ENCODE measurements around the gene LCT. TPM values are rescaled to one million over a fixed set of nuclear protein-coding genes. Genes with fewer than 3 reads are reported as not detected.

LCT gene
- total RNA-seq, 1 experiment from 2014 or later: 0.04 TPM

DNA sequence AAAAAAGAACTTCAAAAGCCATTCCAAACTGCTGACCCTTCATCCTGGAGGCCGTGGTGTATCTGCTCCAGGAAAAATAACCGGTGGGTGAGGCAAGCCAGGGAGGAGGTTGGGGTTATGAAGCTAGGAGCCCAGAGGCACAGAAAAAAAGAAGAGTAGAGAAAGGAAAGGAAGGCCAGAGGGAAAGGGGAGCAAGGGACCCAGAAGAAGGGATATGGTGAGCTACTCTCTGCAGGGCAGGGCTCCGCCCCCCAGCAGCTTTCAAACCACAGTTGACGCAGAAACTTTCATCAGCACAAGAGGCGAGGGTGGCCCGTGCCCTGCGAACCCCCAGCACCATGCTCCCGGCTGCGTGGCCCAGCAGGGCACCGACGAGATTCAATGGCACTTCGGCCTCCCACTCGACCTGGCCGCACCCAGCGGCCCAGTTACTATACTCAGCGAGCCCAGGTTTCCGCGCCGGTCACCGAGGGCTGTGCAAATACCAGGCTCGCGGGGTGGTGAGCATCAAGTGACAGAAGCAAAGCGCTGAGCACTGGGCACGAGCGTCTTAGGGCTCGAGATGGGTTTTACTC, 38.6 kb upstream of the LCT start:
- Mint-ChIP-seq H3K36me3 (ENCODE audit: insufficient read depth in 1 of 3, low read depth in 3 of 3) (peaks cover 23 to 40% (median 39%) of the 10 kb centered on the region in 3 experiments), H3K27me3 (ENCODE audit: low read depth) (no peaks in the 10 kb centered on the region), H3K9me3 (no peaks in the 10 kb centered on the region), H3K4me3 (peak overlapping the region; percentile 85 to 90), H3K27ac (peak overlapping the region; percentile 58 to 96 (median 92); a peak in 5 of 7 replicates), H3K4me1 (peaks cover 23 to 30% of the 10 kb centered on the region in 2 experiments)
- peak; percentile 46 for DNase-seq
- Histone ChIP-seq H3K27ac (ENCODE audit: insufficient read length, low read depth, low read length) (no peak overlapping the region), H2BK12ac (ENCODE audit: insufficient read length, low read depth, low read length) (no peak overlapping the region), H3K79me1 (ENCODE audit: insufficient read depth, low read depth, low read length, poor library complexity, severe bottlenecking) (peaks cover 7% of the 10 kb centered on the region), H3K79me2 (ENCODE audit: insufficient read depth, low read length) (peaks cover 16% of the 10 kb centered on the region; the same call in 1 of the 2 replicates), H3K23me2 (ENCODE audit: insufficient read length, low read depth, low read length, poor library complexity, severe bottlenecking) (peaks cover 10% of the 10 kb centered on the region), H3K9me3 (ENCODE audit: control insufficient read depth, low read depth, low read length) (no peaks in the 10 kb centered on the region), H2BK15ac (ENCODE audit: low read depth, low read length) (no peak overlapping the region), H3T11ph (ENCODE audit: low read length) (no peak overlapping the region), H2BK20ac (ENCODE audit: low read depth, low read length, poor library complexity, severe bottlenecking) (no peak overlapping the region), H2AK5ac (ENCODE audit: insufficient read length, low read length) (no peak overlapping the region), H4K91ac (ENCODE audit: insufficient read length, low read depth, low read length) (no peak overlapping the region), H2BK120ac (ENCODE audit: low read depth, low read length, poor library complexity, severe bottlenecking) (no peak overlapping the region), H3K4me2 (ENCODE audit: insufficient read depth, insufficient read length, low read length) (peak overlapping the region; percentile 55), H4K20me1 (ENCODE audit: control insufficient read depth, insufficient read depth, insufficient read length) (no peaks in the 10 kb centered on the region), H4K5ac (ENCODE audit: insufficient read length, low read depth, low read length) (no peak overlapping the region), H3K4me1 (ENCODE audit: insufficient read depth, low read length) (no peaks in the 10 kb centered on the region), H2AFZ (ENCODE audit: low read length) (no peak overlapping the region), H3K56ac (ENCODE audit: insufficient read length, low read depth, low read length) (no peak overlapping the region), H3K23ac (ENCODE audit: insufficient read length, low read depth, low read length) (no peak overlapping the region), H2BK5ac (ENCODE audit: insufficient read length, low read length) (no peak overlapping the region), H3K9ac (ENCODE audit: extremely low read depth, insufficient read length, low read length) (peak overlapping the region; percentile 92), H3K14ac (ENCODE audit: insufficient read depth, low read length) (peak overlapping the region; percentile 94), H3K4ac (ENCODE audit: low read depth, low read length) (peak overlapping the region; percentile 2), H3K18ac (ENCODE audit: insufficient read length, low read depth, low read length) (peak overlapping the region; percentile 73), H4K8ac (replicated peaks; ENCODE audit: insufficient read length, low read depth, low read length) (no peak overlapping the region), H3K27me3 (ENCODE audit: insufficient read depth, low read length) (no peaks in the 10 kb centered on the region)
- WGBS (ENCODE audit: extremely low coverage, insufficient read length, low lambda C conversion rate): no CpG with 5 or more reads among the region's 26 CpGs
- TF ChIP-seq, protein P1, sequence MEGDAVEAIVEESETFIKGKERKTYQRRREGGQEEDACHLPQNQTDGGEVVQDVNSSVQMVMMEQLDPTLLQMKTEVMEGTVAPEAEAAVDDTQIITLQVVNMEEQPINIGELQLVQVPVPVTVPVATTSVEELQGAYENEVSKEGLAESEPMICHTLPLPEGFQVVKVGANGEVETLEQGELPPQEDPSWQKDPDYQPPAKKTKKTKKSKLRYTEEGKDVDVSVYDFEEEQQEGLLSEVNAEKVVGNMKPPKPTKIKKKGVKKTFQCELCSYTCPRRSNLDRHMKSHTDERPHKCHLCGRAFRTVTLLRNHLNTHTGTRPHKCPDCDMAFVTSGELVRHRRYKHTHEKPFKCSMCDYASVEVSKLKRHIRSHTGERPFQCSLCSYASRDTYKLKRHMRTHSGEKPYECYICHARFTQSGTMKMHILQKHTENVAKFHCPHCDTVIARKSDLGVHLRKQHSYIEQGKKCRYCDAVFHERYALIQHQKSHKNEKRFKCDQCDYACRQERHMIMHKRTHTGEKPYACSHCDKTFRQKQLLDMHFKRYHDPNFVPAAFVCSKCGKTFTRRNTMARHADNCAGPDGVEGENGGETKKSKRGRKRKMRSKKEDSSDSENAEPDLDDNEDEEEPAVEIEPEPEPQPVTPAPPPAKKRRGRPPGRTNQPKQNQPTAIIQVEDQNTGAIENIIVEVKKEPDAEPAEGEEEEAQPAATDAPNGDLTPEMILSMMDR (conservative IDR thresholded peaks at IDR 0.05): no peak

All from H9 (cell line).